H1 (cell line): ENCODE results near the gene UBASH3A. TPM values are rescaled to one million over a fixed set of nuclear protein-coding genes. Genes with fewer than 3 reads are reported as not detected.

Experiments
- CTCF ChIA-PET: fragments of 300-600 bp; sonication (Branson Sonifier 250); formaldehyde crosslinking; loops from one replicate; lab custom pipeline; 2021; ENCODE audit not compliant: partially characterized antibody; lab: Charles Lee
- POLR2A ChIA-PET: fragments of 300-600 bp; sonication (Branson Sonifier 250); formaldehyde crosslinking; loops from one replicate; lab custom pipeline; 2021; ENCODE audit warnings: inconsistent platforms; ENCODE audit not compliant: partially characterized antibody; lab: Charles Lee
- DNase-seq, 2 experiments: peaks; one replicate each; pipeline versions ENCODE4 v3.0.0 to v3.0.0-alpha.2; 2010 to 2022; ENCODE audit warnings: low spot score in 2 of 2, low read depth in 1 of 2, mixed read lengths in 1 of 2
- FAIRE-seq: peaks from 2 replicates; lab custom pipeline; 2011; peaks lifted over from hg19 to GRCh38; lab: Jason Lieb, UNC
- H2AFZ ChIP-seq: 2 replicates; pipeline ENCODE4 v1.8.1; 2012; ENCODE audit warnings: low read length, inconsistent platforms
- H2AK5ac ChIP-seq: 2 replicates; pipeline ENCODE4 v1.6.1; 2013; ENCODE audit warnings: low read depth, low read length
- H2BK120ac ChIP-seq: replicated peaks from 2 replicates; pipeline ENCODE3; 2013; ENCODE audit warnings: low read depth, low read length, inconsistent platforms
- H2BK12ac ChIP-seq: 2 replicates; pipeline ENCODE4 v1.6.1; 2013; ENCODE audit warnings: low read depth, low read length
- H2BK15ac ChIP-seq: 2 replicates; pipeline ENCODE4 v1.6.1; 2013; ENCODE audit warnings: low read length
- H2BK20ac ChIP-seq: 2 replicates; pipeline ENCODE4 v1.6.1; 2013; ENCODE audit warnings: low read length
- H2BK5ac ChIP-seq: 2 replicates; pipeline ENCODE4 v1.6.1; 2013; ENCODE audit warnings: low read depth, low read length
- H3K14ac ChIP-seq: 2 replicates; pipeline ENCODE4 v1.6.1; 2013; ENCODE audit warnings: inconsistent platforms; ENCODE audit not compliant: insufficient read length
- H3K18ac ChIP-seq: 2 replicates; pipeline ENCODE4 v1.6.1; 2013; ENCODE audit warnings: low read length; ENCODE audit errors: extremely low read depth
- H3K23ac ChIP-seq: 2 replicates; pipeline ENCODE4 v1.6.1; 2013; ENCODE audit warnings: inconsistent platforms; ENCODE audit not compliant: insufficient read length
- H3K23me2 ChIP-seq: 2 replicates; pipeline ENCODE4 v1.6.1; 2013; ENCODE audit warnings: low read depth, low read length
- H3K27ac ChIP-seq: 2 replicates; pipeline ENCODE4 v1.6.1; 2011; ENCODE audit warnings: low read depth, low read length, inconsistent platforms
- H3K27me3 ChIP-seq, 4 experiments: replicated peaks in 1 of 4; 1 replicate in 1 of 4; 2 replicates in 3 of 4; pipeline versions ENCODE4 v1.6.1 to v1.8.1; 2011 to 2013; ENCODE audit warnings: low read length in 3 of 4, mild to moderate bottlenecking in 3 of 4, inconsistent platforms in 2 of 4, mixed read lengths in 2 of 4, moderate library complexity in 1 of 4; ENCODE audit not compliant: control insufficient read depth in 3 of 4, insufficient read depth in 3 of 4; ENCODE audit errors: extremely low read depth in 1 of 4
- H3K36me3 ChIP-seq, 4 experiments: 2 replicates each; pipeline versions ENCODE4 v1.6.1 to v1.8.1; 2011 to 2013; ENCODE audit warnings: mild to moderate bottlenecking in 4 of 4, low read length in 3 of 4, moderate library complexity in 2 of 4, control low read depth in 1 of 4, inconsistent platforms in 1 of 4; ENCODE audit not compliant: insufficient read depth in 4 of 4, control insufficient read depth in 2 of 4
- H3K4ac ChIP-seq: replicated peaks from 2 replicates; pipeline ENCODE3; 2013; ENCODE audit warnings: low read length, low read depth, mixed read lengths, inconsistent platforms; ENCODE audit not compliant: insufficient read length
- H3K4me1 ChIP-seq, 4 experiments: replicated peaks in 1 of 4; 1 replicate in 1 of 4; 2 replicates in 3 of 4; pipeline versions ENCODE4 v1.6.1 to v1.8.1; 2011 to 2013; ENCODE audit warnings: low read length in 3 of 4, inconsistent platforms in 2 of 4, mixed read lengths in 1 of 4; ENCODE audit not compliant: insufficient read depth in 4 of 4, control insufficient read depth in 3 of 4
- H3K4me2 ChIP-seq, 2 experiments: 2 replicates each; pipeline versions ENCODE4 v1.6.1 to v1.8.1; 2011 to 2013; ENCODE audit warnings: low read depth in 2 of 2, low read length in 2 of 2, control low read depth in 1 of 2, inconsistent platforms in 1 of 2, mild to moderate bottlenecking in 1 of 2; ENCODE audit not compliant: insufficient read depth in 1 of 2
- H3K4me3 ChIP-seq, 4 experiments: fragments of 200-600, 300-600 bp in 1 of 4; sonication (generic), shearing (Covaris generic), sonication (Bioruptor Twin) in 1 of 4; 2 replicates each; pipeline versions ENCODE4 v1.5.1 to v1.8.1; 2011 to 2016; ENCODE audit warnings: low read length in 4 of 4, low read depth in 3 of 4, control low read depth in 2 of 4, inconsistent platforms in 2 of 4, mild to moderate bottlenecking in 2 of 4, mixed read lengths in 1 of 4, moderate library complexity in 1 of 4; ENCODE audit not compliant: insufficient read depth in 2 of 4; ENCODE audit errors: extremely low read depth in 1 of 4
- H3K56ac ChIP-seq: replicated peaks from 2 replicates; pipeline ENCODE3; 2013; ENCODE audit warnings: low read depth, mild to moderate bottlenecking, mixed read lengths, low read length, inconsistent platforms; ENCODE audit not compliant: insufficient read length
- H3K79me1 ChIP-seq: 2 replicates; pipeline ENCODE4 v1.6.1; 2013; ENCODE audit warnings: low read depth, low read length, control low read depth
- H3K79me2 ChIP-seq, 2 experiments: 2 replicates each; pipeline versions ENCODE4 v1.6.1 to v1.8.1; 2012 to 2013; ENCODE audit warnings: low read length in 2 of 2, mild to moderate bottlenecking in 2 of 2, inconsistent platforms in 1 of 2; ENCODE audit not compliant: insufficient read depth in 2 of 2, control insufficient read depth in 1 of 2
- H3K9ac ChIP-seq, 4 experiments: replicated peaks in 1 of 4; 1 replicate in 1 of 4; 2 replicates in 3 of 4; pipeline versions ENCODE4 v1.6.1 to v1.8.1; 2011 to 2013; ENCODE audit warnings: low read depth in 3 of 4, low read length in 3 of 4, control low read depth in 2 of 4, mild to moderate bottlenecking in 2 of 4, moderate library complexity in 2 of 4, inconsistent platforms in 1 of 4; ENCODE audit errors: extremely low read depth in 1 of 4
- H3K9me3 ChIP-seq, 2 experiments: 2 replicates each; pipeline versions ENCODE4 v1.6.1 to v1.8.1; 2012 to 2013; ENCODE audit warnings: mild to moderate bottlenecking in 2 of 2, moderate library complexity in 2 of 2, control low read depth in 1 of 2, inconsistent platforms in 1 of 2, low read depth in 1 of 2, low read length in 1 of 2, mixed read lengths in 1 of 2; ENCODE audit not compliant: insufficient read depth in 2 of 2
- H4K20me1 ChIP-seq, 2 experiments: replicated peaks in 1 of 2; 2 replicates each; pipeline versions ENCODE3 to v1.8.1; 2011 to 2013; ENCODE audit warnings: inconsistent platforms in 2 of 2, low read length in 2 of 2, mild to moderate bottlenecking in 1 of 2; ENCODE audit not compliant: insufficient read depth in 2 of 2, control insufficient read depth in 1 of 2
- H4K5ac ChIP-seq: 2 replicates; pipeline ENCODE4 v1.6.1; 2013; ENCODE audit warnings: low read length, low read depth, mixed read lengths, inconsistent platforms; ENCODE audit not compliant: insufficient read length
- H4K8ac ChIP-seq: 2 replicates; pipeline ENCODE4 v1.8.0; 2013; ENCODE audit warnings: mild to moderate bottlenecking, moderate library complexity, low read length, inconsistent platforms; ENCODE audit not compliant: insufficient read depth; ENCODE audit errors: extremely low read depth
- H4K91ac ChIP-seq: replicated peaks from 2 replicates; pipeline ENCODE3; 2013; ENCODE audit warnings: low read length, mixed read lengths, inconsistent platforms; ENCODE audit not compliant: insufficient read length
- CTBP2 ChIP-seq: IDR thresholded peaks from 2 replicates; pipeline ENCODE4 v1.7.0; 2011; ENCODE audit warnings: borderline replicate concordance, mild to moderate bottlenecking, moderate library complexity, mixed read lengths, low read length; ENCODE audit not compliant: insufficient read depth, insufficient read length
- CTCF ChIP-seq, 3 experiments: IDR thresholded peaks; 1 replicate in 2 of 3; 2 replicates in 1 of 3; pipeline versions ENCODE4 v1.5.1 to v1.6.1; 2011; ENCODE audit warnings: low read length in 3 of 3, mild to moderate bottlenecking in 3 of 3, inconsistent platforms in 2 of 3, low read depth in 1 of 3, moderate library complexity in 1 of 3; ENCODE audit not compliant: insufficient read depth in 1 of 3; ENCODE audit errors: control extremely low read depth in 1 of 3
- HDAC6 ChIP-seq: IDR thresholded peaks from one replicate; pipeline ENCODE4 v1.7.1; 2012; ENCODE audit warnings: low read depth, mild to moderate bottlenecking, inconsistent platforms, low read length, moderate library complexity
- NANOG ChIP-seq: IDR thresholded peaks from 2 replicates; pipeline ENCODE4 v1.6.1; 2011; ENCODE audit warnings: low read length, low read depth, mild to moderate bottlenecking, inconsistent platforms; ENCODE audit not compliant: insufficient read depth, poor library complexity, severe bottlenecking
- PHF8 ChIP-seq: fragments of 200-600 bp; sonication (generic); conservative IDR thresholded peaks from 2 replicates; pipeline ENCODE4 v1.7.1; 2012; ENCODE audit warnings: low read depth, mild to moderate bottlenecking, inconsistent platforms, low read length, moderate library complexity
- RXRA ChIP-seq: IDR thresholded peaks from 2 replicates; pipeline ENCODE4 v1.6.1; 2011; ENCODE audit warnings: low read depth, mild to moderate bottlenecking, low read length, moderate library complexity; ENCODE audit not compliant: insufficient read depth
- SIX5 ChIP-seq: IDR thresholded peaks from 2 replicates; pipeline ENCODE4 v1.6.1; 2011; ENCODE audit warnings: mild to moderate bottlenecking, low read depth, low read length
- TAF7 ChIP-seq: optimal IDR thresholded peaks from 2 replicates; pipeline ENCODE3; 2011; ENCODE audit warnings: low read depth, mild to moderate bottlenecking, inconsistent platforms, low read length, moderate library complexity, borderline replicate concordance
- TCF12 ChIP-seq: IDR thresholded peaks from 2 replicates; pipeline ENCODE4 v1.6.1; 2011; ENCODE audit warnings: low read depth, mild to moderate bottlenecking, low read length
- USF2 ChIP-seq: IDR thresholded peaks from 2 replicates; pipeline ENCODE4 v1.6.1; 2011; ENCODE audit warnings: low read length, improper control_type of control experiment
- WGBS, 2 experiments: shearing (Covaris generic) in 1 of 2; methylation state at CpG; one replicate each; pipeline versions ENCODE4 v1.1.6 to v1.1.7; 2013 to 2015; ENCODE audit warnings: low lambda C conversion rate in 2 of 2, mixed read lengths in 2 of 2, inconsistent platforms in 1 of 2, low coverage in 1 of 2, missing lambda C conversion rate in 1 of 2; ENCODE audit not compliant: insufficient replicate concordance in 2 of 2, insufficient coverage in 1 of 2, insufficient read length in 1 of 2; ENCODE audit errors: extremely low coverage in 1 of 2, missing lambda C conversion rate in 1 of 2; 5-methylcytosine and 5-hydroxymethylcytosine counted together
- polyA plus RNA-seq, 7 experiments: library from polyadenylated mRNA; depleted of rRNA in 3 of 7; stranded (reverse) in 5 of 7; unstranded in 2 of 7; fragments of >200 nt in 5 of 7; fragments of 200-250 nt in 2 of 7; gene quantifications; 1 replicate in 5 of 7; 2 replicates in 1 of 7; 4 replicates in 1 of 7; pipeline versions ENCODE4 v1.2.1 to v1.2.3, GENCODE V29; 2011 to 2013; ENCODE audit warnings: missing spikeins in 2 of 7, mixed read lengths in 2 of 7
- total RNA-seq: library from RNA; stranded (reverse); fragmentation: NEBNext Ultra II Directional; extraction: Animal tissue kit (Norgen Biotek cat#: 25700); gene quantifications from 2 replicates; pipeline ENCODE4 v1.2.1, GENCODE V29; 2021

The UBASH3A gene
- total and polyA plus RNA-seq, 2 of the 8 experiments (the other 6 are each of a cell fraction or from before 2014, with no cell fraction given): not detected

GRCh38 chr21:42383331-42383730 lies 20.4 kb upstream of the UBASH3A start:
- no peak overlapping the region for H4K8ac ChIP-seq
- H2BK15ac ChIP-seq: no peak overlapping the region
- H3K4ac ChIP-seq: no peak overlapping the region
- H3K79me2 ChIP-seq: no peaks in the 10 kb centered on the region
- POLR2A ChIA-PET: no interaction called here
- no peak overlapping the region for H2BK120ac ChIP-seq
- H3K9ac ChIP-seq: no peak overlapping the region
- FAIRE-seq (no peak), DNase-seq (no peak)
- no peak overlapping the region for H2AFZ ChIP-seq
- no peak overlapping the region for H2BK5ac ChIP-seq
- CTCF ChIA-PET: interaction anchor here (1.3 to 2.9 kb wide), 6 partner anchors 12 to 73 kb away, joined by 4 to 29 read pairs (median 12); partner anchors contain the start of gene TFF1
- no peaks in the 10 kb centered on the region for H3K27me3 ChIP-seq
- H4K5ac ChIP-seq: no peak overlapping the region
- no peak overlapping the region for H3K14ac ChIP-seq
- 82% methylated on average over 6 of the region's 6 CpGs; no CpG with 5 or more reads in 1 of the 2 experiments for WGBS, 2 experiments
- H2BK12ac ChIP-seq: no peak overlapping the region
- no peak overlapping the region for H3K4me3 ChIP-seq
- H3K56ac ChIP-seq: no peak overlapping the region
- H3K4me2 ChIP-seq: no peak overlapping the region
- no peak overlapping the region for H4K91ac ChIP-seq
- no peak overlapping the region for H3K18ac ChIP-seq
- peaks cover 0 to 3% of the 10 kb centered on the region in 2 experiments; a peak in 1 of 4 replicates for H3K9me3 ChIP-seq
- H2AK5ac ChIP-seq: no peak overlapping the region
- no peaks in the 10 kb centered on the region for H3K4me1 ChIP-seq
- no peaks in the 10 kb centered on the region for H3K23me2 ChIP-seq
- no peak overlapping the region for H3K27ac ChIP-seq
- H3K36me3 ChIP-seq: no peaks in the 10 kb centered on the region
- no peaks in the 10 kb centered on the region; the same call in 1 of the 2 replicates for H3K79me1 ChIP-seq
- no peak overlapping the region for H2BK20ac ChIP-seq
- H4K20me1 ChIP-seq: peaks cover 0 to 3% of the 10 kb centered on the region in 2 experiments
- H3K23ac ChIP-seq: no peak overlapping the region
- TF ChIP-seq USF2: no peak
- TF ChIP-seq NANOG: no peak
- TF ChIP-seq RXRA: no peak
- TF ChIP-seq HDAC6: no peak
- TF ChIP-seq TAF7: no peak
- TF ChIP-seq PHF8: no peak
- no peak for TF ChIP-seq SIX5
- TF ChIP-seq CTBP2: no peak
- TF ChIP-seq CTCF (IDR thresholded peaks at IDR 0.05; ENCODE audit: control extremely low read depth in 1 of 3, insufficient read depth in 1 of 3, low read depth in 1 of 3, low read length in 3 of 3): no peak
- no peak for TF ChIP-seq TCF12
